ENCODE data around the gene FAHD2A.

DNA sequence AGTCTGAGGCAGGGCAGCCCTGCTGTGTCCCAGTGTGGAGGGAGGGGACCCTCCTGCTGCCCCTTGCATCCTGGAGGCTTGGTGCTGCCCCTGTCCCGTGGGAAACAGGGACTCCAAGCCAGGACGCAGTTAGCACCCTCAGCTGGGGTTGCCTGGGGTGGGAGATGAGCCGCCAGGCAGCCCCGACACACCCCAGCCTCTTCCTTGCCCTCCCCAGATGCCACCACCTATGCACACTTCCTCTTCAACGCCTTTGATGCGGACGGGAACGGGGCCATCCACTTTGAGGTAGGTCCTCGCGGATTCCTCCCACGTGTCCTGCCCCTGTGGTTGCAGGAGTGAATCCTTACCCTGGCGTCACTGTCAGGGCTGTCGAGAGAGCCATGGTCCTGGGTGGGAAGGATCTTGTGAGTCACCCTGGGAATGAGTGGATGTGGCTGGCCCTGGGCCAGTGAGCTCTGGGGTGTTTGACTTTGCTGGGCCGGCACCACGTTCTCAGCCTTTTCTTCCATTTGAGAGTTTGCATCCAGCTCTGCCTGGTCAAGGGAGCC, 27.5 kb upstream of the FAHD2A start:
- TF ChIP-seq EZH2 (IDR thresholded peaks at IDR 0.05; ENCODE audit: low read length) = no peak
- TF ChIP-seq, protein P1, sequence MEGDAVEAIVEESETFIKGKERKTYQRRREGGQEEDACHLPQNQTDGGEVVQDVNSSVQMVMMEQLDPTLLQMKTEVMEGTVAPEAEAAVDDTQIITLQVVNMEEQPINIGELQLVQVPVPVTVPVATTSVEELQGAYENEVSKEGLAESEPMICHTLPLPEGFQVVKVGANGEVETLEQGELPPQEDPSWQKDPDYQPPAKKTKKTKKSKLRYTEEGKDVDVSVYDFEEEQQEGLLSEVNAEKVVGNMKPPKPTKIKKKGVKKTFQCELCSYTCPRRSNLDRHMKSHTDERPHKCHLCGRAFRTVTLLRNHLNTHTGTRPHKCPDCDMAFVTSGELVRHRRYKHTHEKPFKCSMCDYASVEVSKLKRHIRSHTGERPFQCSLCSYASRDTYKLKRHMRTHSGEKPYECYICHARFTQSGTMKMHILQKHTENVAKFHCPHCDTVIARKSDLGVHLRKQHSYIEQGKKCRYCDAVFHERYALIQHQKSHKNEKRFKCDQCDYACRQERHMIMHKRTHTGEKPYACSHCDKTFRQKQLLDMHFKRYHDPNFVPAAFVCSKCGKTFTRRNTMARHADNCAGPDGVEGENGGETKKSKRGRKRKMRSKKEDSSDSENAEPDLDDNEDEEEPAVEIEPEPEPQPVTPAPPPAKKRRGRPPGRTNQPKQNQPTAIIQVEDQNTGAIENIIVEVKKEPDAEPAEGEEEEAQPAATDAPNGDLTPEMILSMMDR (optimal IDR thresholded peaks at IDR 0.05 in 1 of 3, IDR thresholded peaks at IDR 0.05 in 1 of 3, conservative IDR thresholded peaks at IDR 0.05 in 1 of 3; ENCODE audit: extremely low read depth in 1 of 3, insufficient read depth in 2 of 3, low read length in 3 of 3) = no peak

Data from keratinocyte (primary cell).